Mammary epithelial cell (primary cell): Measurements from ENCODE around the gene DZIP1.

Experiments used
- EZH2 ChIP-seq: IDR thresholded peaks from 2 replicates; pipeline ENCODE4 v1.6.1; 2012; ENCODE audit warnings: low read length, inconsistent platforms, borderline replicate concordance
- TF ChIP-seq, protein P1 (sequence below), 2 donors: IDR thresholded peaks in 1 of 2; conservative IDR thresholded peaks in 1 of 2; 2 replicates each; pipeline ENCODE4 v1.5.1; 2011 to 2012; ENCODE audit warnings: inconsistent platforms in 2 of 2, low read length in 2 of 2, mild to moderate bottlenecking in 2 of 2, control low read depth in 1 of 2, low read depth in 1 of 2; ENCODE audit not compliant: insufficient read depth in 1 of 2; ENCODE audit errors: extremely low read depth in 1 of 2

DNA sequence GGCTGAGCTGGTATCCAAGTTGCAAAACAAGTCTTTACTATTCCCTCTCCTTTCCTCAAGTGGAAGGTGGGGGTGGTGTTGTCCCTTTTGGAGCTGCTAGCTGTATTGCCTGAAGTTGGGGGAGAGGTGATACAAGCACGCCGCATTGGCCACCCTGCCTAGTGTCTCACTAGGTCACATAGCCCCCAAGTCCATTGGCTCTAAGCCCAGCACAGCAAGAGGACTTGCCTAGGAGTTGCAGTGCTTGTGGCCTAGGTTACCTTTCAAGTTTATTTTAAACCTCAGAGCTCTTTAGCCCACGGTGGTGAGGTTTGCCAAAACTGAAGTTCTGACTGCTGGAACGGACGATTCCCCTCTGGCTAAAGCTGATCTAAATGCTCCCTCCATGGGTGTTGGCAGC lies 27.1 kb upstream of the DZIP1 start:
- TF ChIP-seq, protein P1, sequence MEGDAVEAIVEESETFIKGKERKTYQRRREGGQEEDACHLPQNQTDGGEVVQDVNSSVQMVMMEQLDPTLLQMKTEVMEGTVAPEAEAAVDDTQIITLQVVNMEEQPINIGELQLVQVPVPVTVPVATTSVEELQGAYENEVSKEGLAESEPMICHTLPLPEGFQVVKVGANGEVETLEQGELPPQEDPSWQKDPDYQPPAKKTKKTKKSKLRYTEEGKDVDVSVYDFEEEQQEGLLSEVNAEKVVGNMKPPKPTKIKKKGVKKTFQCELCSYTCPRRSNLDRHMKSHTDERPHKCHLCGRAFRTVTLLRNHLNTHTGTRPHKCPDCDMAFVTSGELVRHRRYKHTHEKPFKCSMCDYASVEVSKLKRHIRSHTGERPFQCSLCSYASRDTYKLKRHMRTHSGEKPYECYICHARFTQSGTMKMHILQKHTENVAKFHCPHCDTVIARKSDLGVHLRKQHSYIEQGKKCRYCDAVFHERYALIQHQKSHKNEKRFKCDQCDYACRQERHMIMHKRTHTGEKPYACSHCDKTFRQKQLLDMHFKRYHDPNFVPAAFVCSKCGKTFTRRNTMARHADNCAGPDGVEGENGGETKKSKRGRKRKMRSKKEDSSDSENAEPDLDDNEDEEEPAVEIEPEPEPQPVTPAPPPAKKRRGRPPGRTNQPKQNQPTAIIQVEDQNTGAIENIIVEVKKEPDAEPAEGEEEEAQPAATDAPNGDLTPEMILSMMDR (conservative IDR thresholded peaks at IDR 0.05 in 1 of 2, IDR thresholded peaks at IDR 0.05 in 1 of 2; ENCODE audit: extremely low read depth in 1 of 2, insufficient read depth in 1 of 2, low read depth in 1 of 2, low read length in 2 of 2), result no peak
- TF ChIP-seq EZH2, result no peak
